SK-N-MC (cell line): Measurements from ENCODE around the gene ADGRA1.

Experiments used
- EZH2 ChIP-seq: fragments of 200-600 bp; sonication (generic); IDR thresholded peaks from one replicate; pipeline ENCODE4 v1.6.1; 2017; ENCODE audit warnings: antibody characterized with exemption
- POLR2AphosphoS5 ChIP-seq: IDR thresholded peaks from 2 replicates; pipeline ENCODE4 v1.6.1; 2012; ENCODE audit warnings: mild to moderate bottlenecking, low read depth, low read length, borderline replicate concordance

GRCh38 chr10:133088179-133088955 is 643 bp downstream of the ADGRA1 start:
- TF ChIP-seq EZH2 (no peak), POLR2AphosphoS5 (no peak)
